HEK293 (cell line): Measurements from ENCODE around the gene CDC27.

Source experiments
- CTCF ChIA-PET: fragments of 350-600 bp; formaldehyde crosslinking; extraction: SDS; loops from one replicate; lab custom pipeline; 2021; ENCODE audit warnings: antibody characterized with exemption; lab: Yijun Ruan, JAX
- POLR2A ChIA-PET: fragments of 300-600 bp; formaldehyde crosslinking; extraction: SDS; loops from one replicate; lab custom pipeline; 2020; ENCODE audit warnings: antibody characterized with exemption, inconsistent platforms; lab: Yijun Ruan, JAX
- H3K27ac ChIP-seq: fragments of 200-500 bp; sonication (Bioruptor generic); 2 replicates; pipeline ENCODE4 v1.5.1; 2014; ENCODE audit warnings: low read depth, low read length, control low read depth, inconsistent platforms; ENCODE audit errors: extremely low read depth
- H3K36me3 ChIP-seq, 2 experiments: fragments of 200-500 bp in 1 of 2; sonication (Bioruptor generic) in 1 of 2; 1 replicate in 1 of 2; 2 replicates in 1 of 2; pipeline ENCODE4 v1.5.1; 2014 to 2017; ENCODE audit warnings: inconsistent platforms in 2 of 2, low read length in 2 of 2; ENCODE audit not compliant: control insufficient read depth in 2 of 2, insufficient read depth in 1 of 2
- H3K4me1 ChIP-seq: fragments of 200-500 bp; sonication (Bioruptor generic); 2 replicates; pipeline ENCODE4 v1.5.1; 2014; ENCODE audit warnings: mild to moderate bottlenecking, low read length, inconsistent platforms; ENCODE audit not compliant: control insufficient read depth, insufficient read depth
- H3K4me3 ChIP-seq: 2 replicates; pipeline ENCODE4 v1.5.1; 2011; ENCODE audit warnings: low read depth, mild to moderate bottlenecking, control low read depth, low read length, moderate library complexity
- H3K9me3 ChIP-seq: fragments of 200-500 bp; sonication (Bioruptor generic); 2 replicates; pipeline ENCODE4 v1.5.1; 2014; ENCODE audit warnings: low read depth, low read length, inconsistent platforms; ENCODE audit not compliant: control insufficient read depth, insufficient read depth
- BCL11A ChIP-seq: fragments of 450-650 bp; formaldehyde crosslinking; IDR thresholded peaks from 2 replicates; pipeline ENCODE4 v1.5.1; 2016; ENCODE audit warnings: low read depth, missing biosample characterization, missing genetic modification characterization
- GFI1B ChIP-seq: fragments of 450-650 bp; formaldehyde crosslinking; IDR thresholded peaks from 2 replicates; pipeline ENCODE4 v1.5.1; 2016; ENCODE audit warnings: missing biosample characterization, missing genetic modification characterization
- INSM2 ChIP-seq: fragments of 450-650 bp; formaldehyde crosslinking; IDR thresholded peaks from 2 replicates; pipeline ENCODE4 v1.5.1; 2016; ENCODE audit warnings: missing biosample characterization, missing genetic modification characterization
- PRDM10 ChIP-seq: fragments of 450-650 bp; formaldehyde crosslinking; IDR thresholded peaks from 2 replicates; pipeline ENCODE4 v1.5.1; 2016; ENCODE audit warnings: missing biosample characterization, missing genetic modification characterization
- PRDM6 ChIP-seq: fragments of 450-650 bp; formaldehyde crosslinking; IDR thresholded peaks from 2 replicates; pipeline ENCODE4 v1.5.1; 2017; ENCODE audit warnings: missing biosample characterization, missing genetic modification characterization
- ZNF121 ChIP-seq: fragments of 450-650 bp; formaldehyde crosslinking; IDR thresholded peaks from 2 replicates; pipeline ENCODE4 v1.5.1; 2016; ENCODE audit warnings: missing biosample characterization, missing genetic modification characterization
- ZNF146 ChIP-seq: fragments of 450-650 bp; formaldehyde crosslinking; IDR thresholded peaks from 2 replicates; pipeline ENCODE4 v1.5.1; 2016; ENCODE audit warnings: missing biosample characterization, missing genetic modification characterization
- ZNF174 ChIP-seq: fragments of 450-650 bp; formaldehyde crosslinking; IDR thresholded peaks from 2 replicates; pipeline ENCODE4 v1.5.0; 2017; ENCODE audit warnings: missing biosample characterization, mild to moderate bottlenecking, missing genetic modification characterization
- ZNF391 ChIP-seq: fragments of 450-650 bp; formaldehyde crosslinking; IDR thresholded peaks from 2 replicates; pipeline ENCODE4 v1.5.1; 2016; ENCODE audit warnings: low read depth, missing biosample characterization, missing genetic modification characterization, borderline replicate concordance
- ZNF473 ChIP-seq: fragments of 450-650 bp; formaldehyde crosslinking; IDR thresholded peaks from 2 replicates; pipeline ENCODE4 v1.5.1; 2017; ENCODE audit warnings: missing biosample characterization, missing genetic modification characterization
- ZNF596 ChIP-seq: fragments of 450-650 bp; IDR thresholded peaks from 2 replicates; pipeline ENCODE4 v1.5.0; 2018; ENCODE audit warnings: missing biosample characterization, mild to moderate bottlenecking, missing genetic modification characterization, moderate library complexity
- ZNF776 ChIP-seq: fragments of 450-650 bp; formaldehyde crosslinking; IDR thresholded peaks from 2 replicates; pipeline ENCODE4 v1.5.0; 2017; ENCODE audit warnings: missing biosample characterization, missing genetic modification characterization, borderline replicate concordance
- ZSCAN16 ChIP-seq: fragments of 450-650 bp; formaldehyde crosslinking; IDR thresholded peaks from 2 replicates; pipeline ENCODE4 v1.5.1; 2016; ENCODE audit warnings: missing biosample characterization, missing genetic modification characterization

CDC27 gene

GRCh38 chr17:47231334-47231733 is 42.2 kb upstream of the CDC27 start:
- CTCF ChIA-PET, result interaction anchor here (0.5 to 8.6 kb wide), 6 partner anchors 9 to 384 kb away, joined by 3 to 164 read pairs (median 8); no protein-coding TSS in a partner anchor
- POLR2A ChIA-PET, result interaction anchor here (0.7 to 1.6 kb wide), 2 partner anchors 9 to 93 kb away, joined by 4 read pairs; no protein-coding TSS in a partner anchor
- Histone ChIP-seq H3K9me3 (no peaks in the 10 kb centered on the region), H3K36me3 (no peaks in the 10 kb centered on the region), H3K4me3 (no peak overlapping the region), H3K4me1 (no peaks in the 10 kb centered on the region), H3K27ac (no peak overlapping the region)
- TF ChIP-seq INSM2 (tag by site-specific recombination) (no peak), PRDM6 (tag by site-specific recombination) (no peak), BCL11A (tag by site-specific recombination) (no peak), ZNF391 (tag by site-specific recombination) (no peak), PRDM10 (tag by site-specific recombination) (no peak), ZNF473 (no peak), ZNF146 (tag by site-specific recombination) (no peak), ZNF121 (no peak), ZNF776 (tag by site-specific recombination) (no peak), GFI1B (no peak), ZSCAN16 (no peak), ZNF174 (tag by site-specific recombination) (no peak)

GRCh38 chr17:47230864-47231263 is 41.8 kb upstream of the CDC27 start:
- CTCF ChIA-PET, result interaction anchor here (0.6 to 8.6 kb wide), 22 partner anchors 9 to 412 kb away, joined by 3 to 164 read pairs (median 6); no protein-coding TSS in a partner anchor
- no peak for TF ChIP-seq ZNF596
- Histone ChIP-seq H3K36me3 (no peaks in the 10 kb centered on the region), H3K9me3 (no peaks in the 10 kb centered on the region), H3K4me3 (no peak overlapping the region), H3K4me1 (0 out of 2 replicates have a peak, but pooled peaks cover 2% of the 10 kb centered on the region), H3K27ac (no peak overlapping the region)
- POLR2A ChIA-PET, result interaction anchor here (0.7 to 1.6 kb wide), 4 partner anchors 9 to 94 kb away, joined by 3 to 4 read pairs (median 4); no protein-coding TSS in a partner anchor
